SK-N-SH treated with all-trans-retinoic acid at 6 μM for 48 hours (cell line): ENCODE measurements around the gene KLF12.
A peak's percentile ranks its signal among the peaks of the same experiment; 100 is the strongest.

Experiments
- ATAC-seq: fragments of 200-7000 bp; cut with Tn5 transposase; 3 replicates; pipeline ENCODE4 v1.9.1; 2020; ENCODE audit warnings: mild to moderate bottlenecking, moderate library complexity
- ARNTL ChIP-seq: fragments of 450-650 bp; formaldehyde crosslinking; IDR thresholded peaks from 2 replicates; pipeline ENCODE4 v1.5.0; 2020; ENCODE audit warnings: low read depth, mild to moderate bottlenecking, moderate library complexity, borderline replicate concordance
- CSDC2 ChIP-seq: fragments of 250-450 bp; sonication (Bioruptor Pico); IDR thresholded peaks from 2 replicates; pipeline ENCODE4 v1.5.0; 2020; ENCODE audit warnings: mild to moderate bottlenecking, moderate library complexity
- ESRRG ChIP-seq: fragments of 250-450 bp; sonication (Bioruptor Pico); IDR thresholded peaks from 2 replicates; pipeline ENCODE4 v1.6.1; 2021; ENCODE audit warnings: mild to moderate bottlenecking
- GLIS3 ChIP-seq: fragments of 250-450 bp; sonication (Bioruptor Pico); IDR thresholded peaks from 2 replicates; pipeline ENCODE4 v1.5.0; 2020; ENCODE audit warnings: mild to moderate bottlenecking, moderate library complexity
- ISL1 ChIP-seq: fragments of 250-450 bp; sonication (Bioruptor Pico); IDR thresholded peaks from 2 replicates; pipeline ENCODE4 v2.1.2; 2022; ENCODE audit warnings: mild to moderate bottlenecking, moderate library complexity
- OSR1 ChIP-seq: fragments of 250-450 bp; sonication (Bioruptor Pico); IDR thresholded peaks from 2 replicates; pipeline ENCODE4 v1.8.0; 2022; ENCODE audit warnings: moderate library complexity, mild to moderate bottlenecking, inconsistent platforms
- PPARA ChIP-seq: fragments of 250-450 bp; sonication (Bioruptor Pico); IDR thresholded peaks from 2 replicates; pipeline ENCODE4 v1.5.0; 2020; ENCODE audit warnings: mild to moderate bottlenecking, borderline replicate concordance
- RARB ChIP-seq: fragments of 250-450 bp; sonication (Bioruptor Pico); IDR thresholded peaks from 2 replicates; pipeline ENCODE4 v1.8.0; 2021; ENCODE audit warnings: mild to moderate bottlenecking, moderate library complexity
- SNAI2 ChIP-seq: fragments of 250-450 bp; sonication (Bioruptor Pico); IDR thresholded peaks from 2 replicates; pipeline ENCODE4 v1.5.0; 2020; ENCODE audit warnings: mild to moderate bottlenecking, moderate library complexity
- TCF4 ChIP-seq: fragments of 250-450 bp; sonication (Bioruptor Pico); IDR thresholded peaks from 2 replicates; pipeline ENCODE4 v1.8.0; 2021; ENCODE audit warnings: mild to moderate bottlenecking, moderate library complexity, borderline replicate concordance
- TOX ChIP-seq: fragments of 250-450 bp; sonication (Bioruptor Pico); IDR thresholded peaks from 2 replicates; pipeline ENCODE4 v1.8.0; 2021; ENCODE audit warnings: mild to moderate bottlenecking, moderate library complexity, borderline replicate concordance
- ZC3H10 ChIP-seq: fragments of 250-450 bp; sonication (Bioruptor Pico); IDR thresholded peaks from 2 replicates; pipeline ENCODE4 v1.5.1; 2021; ENCODE audit warnings: mild to moderate bottlenecking, moderate library complexity
- ZFP3 ChIP-seq: fragments of 250-450 bp; sonication (Bioruptor Pico); IDR thresholded peaks from 2 replicates; pipeline ENCODE4 v1.5.0; 2020; ENCODE audit warnings: mild to moderate bottlenecking, moderate library complexity
- ZFP30 ChIP-seq: fragments of 450-650 bp; formaldehyde crosslinking; IDR thresholded peaks from 2 replicates; pipeline ENCODE4 v1.5.0; 2022; ENCODE audit warnings: mild to moderate bottlenecking, moderate library complexity
- ZNF565 ChIP-seq: fragments of 450-650 bp; formaldehyde crosslinking; conservative IDR thresholded peaks from 2 replicates; pipeline ENCODE4 v1.5.0; 2020; ENCODE audit warnings: low read depth, mild to moderate bottlenecking, moderate library complexity
- ZNF70 ChIP-seq: fragments of 450-650 bp; formaldehyde crosslinking; IDR thresholded peaks from 2 replicates; pipeline ENCODE4 v1.5.0; 2020; ENCODE audit warnings: mild to moderate bottlenecking, moderate library complexity
- ZNF8 ChIP-seq: fragments of 450-650 bp; formaldehyde crosslinking; IDR thresholded peaks from 2 replicates; pipeline ENCODE4 v1.5.0; 2020; ENCODE audit warnings: mild to moderate bottlenecking, moderate library complexity
- TF ChIP-seq, protein P1 (sequence below): fragments of 250-450 bp; sonication (Bioruptor Pico); IDR thresholded peaks from 2 replicates; pipeline ENCODE4 v1.5.1; 2021; ENCODE audit warnings: mild to moderate bottlenecking, moderate library complexity
- TF ChIP-seq, protein P2 (sequence below): fragments of 250-450 bp; sonication (Bioruptor Pico); IDR thresholded peaks from 2 replicates; pipeline ENCODE4 v1.8.0; 2020; ENCODE audit warnings: mild to moderate bottlenecking, moderate library complexity, borderline replicate concordance
- TF ChIP-seq, protein P3 (sequence below): fragments of 250-450 bp; sonication (Bioruptor Pico); IDR thresholded peaks from 2 replicates; pipeline ENCODE4 v1.5.0; 2020; ENCODE audit warnings: mild to moderate bottlenecking, moderate library complexity

Gene KLF12

GRCh38 chr13:74115133-74115532 is 19.1 kb downstream of the KLF12 start:
- no peak for TF ChIP-seq ARNTL (CRISPR knock-in tag)
- TF ChIP-seq GLIS3 (CRISPR knock-in tag), result no peak
- TF ChIP-seq SNAI2 (CRISPR knock-in tag), result no peak
- TF ChIP-seq, protein P1, sequence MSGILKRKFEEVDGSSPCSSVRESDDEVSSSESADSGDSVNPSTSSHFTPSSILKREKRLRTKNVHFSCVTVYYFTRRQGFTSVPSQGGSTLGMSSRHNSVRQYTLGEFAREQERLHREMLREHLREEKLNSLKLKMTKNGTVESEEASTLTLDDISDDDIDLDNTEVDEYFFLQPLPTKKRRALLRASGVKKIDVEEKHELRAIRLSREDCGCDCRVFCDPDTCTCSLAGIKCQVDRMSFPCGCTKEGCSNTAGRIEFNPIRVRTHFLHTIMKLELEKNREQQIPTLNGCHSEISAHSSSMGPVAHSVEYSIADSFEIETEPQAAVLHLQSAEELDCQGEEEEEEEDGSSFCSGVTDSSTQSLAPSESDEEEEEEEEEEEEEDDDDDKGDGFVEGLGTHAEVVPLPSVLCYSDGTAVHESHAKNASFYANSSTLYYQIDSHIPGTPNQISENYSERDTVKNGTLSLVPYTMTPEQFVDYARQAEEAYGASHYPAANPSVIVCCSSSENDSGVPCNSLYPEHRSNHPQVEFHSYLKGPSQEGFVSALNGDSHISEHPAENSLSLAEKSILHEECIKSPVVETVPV (CRISPR knock-in tag), result no peak
- TF ChIP-seq, protein P2, sequence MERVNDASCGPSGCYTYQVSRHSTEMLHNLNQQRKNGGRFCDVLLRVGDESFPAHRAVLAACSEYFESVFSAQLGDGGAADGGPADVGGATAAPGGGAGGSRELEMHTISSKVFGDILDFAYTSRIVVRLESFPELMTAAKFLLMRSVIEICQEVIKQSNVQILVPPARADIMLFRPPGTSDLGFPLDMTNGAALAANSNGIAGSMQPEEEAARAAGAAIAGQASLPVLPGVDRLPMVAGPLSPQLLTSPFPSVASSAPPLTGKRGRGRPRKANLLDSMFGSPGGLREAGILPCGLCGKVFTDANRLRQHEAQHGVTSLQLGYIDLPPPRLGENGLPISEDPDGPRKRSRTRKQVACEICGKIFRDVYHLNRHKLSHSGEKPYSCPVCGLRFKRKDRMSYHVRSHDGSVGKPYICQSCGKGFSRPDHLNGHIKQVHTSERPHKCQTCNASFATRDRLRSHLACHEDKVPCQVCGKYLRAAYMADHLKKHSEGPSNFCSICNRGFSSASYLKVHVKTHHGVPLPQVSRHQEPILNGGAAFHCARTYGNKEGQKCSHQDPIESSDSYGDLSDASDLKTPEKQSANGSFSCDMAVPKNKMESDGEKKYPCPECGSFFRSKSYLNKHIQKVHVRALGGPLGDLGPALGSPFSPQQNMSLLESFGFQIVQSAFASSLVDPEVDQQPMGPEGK, result no peak
- no peak for TF ChIP-seq ESRRG (CRISPR knock-in tag)
- no peak for TF ChIP-seq TOX (CRISPR knock-in tag)
- TF ChIP-seq PPARA (CRISPR knock-in tag), result no peak
- peak; percentile 53; the same call in 2 of the 3 replicates for ATAC-seq

DNA sequence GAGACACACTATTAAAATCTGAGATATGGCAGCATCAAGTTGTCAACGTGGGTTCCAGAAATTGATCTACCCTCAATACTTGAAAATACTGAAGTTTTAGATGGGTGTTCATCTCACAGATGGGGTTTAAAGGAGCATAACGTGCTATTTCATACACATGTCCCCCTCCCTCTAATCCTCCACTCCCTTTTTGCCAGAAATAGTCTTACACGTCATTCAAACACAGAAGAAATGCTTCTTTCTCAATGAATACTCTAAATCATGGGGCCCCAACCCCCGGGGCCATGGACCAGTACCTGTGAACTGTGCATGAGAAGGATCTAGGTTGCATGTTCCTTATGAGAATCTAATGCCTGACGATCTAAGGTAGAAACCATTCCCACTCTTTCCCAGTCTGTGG is 19.6 kb downstream of the KLF12 start:
- TF ChIP-seq ISL1, result no peak
- no peak for TF ChIP-seq ZNF565 (CRISPR knock-in tag)
- no peak for TF ChIP-seq ZNF70 (CRISPR knock-in tag)
- no peak for TF ChIP-seq ARNTL (CRISPR knock-in tag)
- TF ChIP-seq, protein P1 (CRISPR knock-in tag), result no peak
- no peak for TF ChIP-seq ZNF8
- TF ChIP-seq CSDC2, result no peak
- TF ChIP-seq GLIS3 (CRISPR knock-in tag), result no peak
- no peak for TF ChIP-seq ZFP30
- TF ChIP-seq ZFP3 (CRISPR knock-in tag), result no peak
- TF ChIP-seq TOX (CRISPR knock-in tag), result no peak
- TF ChIP-seq, protein P3, sequence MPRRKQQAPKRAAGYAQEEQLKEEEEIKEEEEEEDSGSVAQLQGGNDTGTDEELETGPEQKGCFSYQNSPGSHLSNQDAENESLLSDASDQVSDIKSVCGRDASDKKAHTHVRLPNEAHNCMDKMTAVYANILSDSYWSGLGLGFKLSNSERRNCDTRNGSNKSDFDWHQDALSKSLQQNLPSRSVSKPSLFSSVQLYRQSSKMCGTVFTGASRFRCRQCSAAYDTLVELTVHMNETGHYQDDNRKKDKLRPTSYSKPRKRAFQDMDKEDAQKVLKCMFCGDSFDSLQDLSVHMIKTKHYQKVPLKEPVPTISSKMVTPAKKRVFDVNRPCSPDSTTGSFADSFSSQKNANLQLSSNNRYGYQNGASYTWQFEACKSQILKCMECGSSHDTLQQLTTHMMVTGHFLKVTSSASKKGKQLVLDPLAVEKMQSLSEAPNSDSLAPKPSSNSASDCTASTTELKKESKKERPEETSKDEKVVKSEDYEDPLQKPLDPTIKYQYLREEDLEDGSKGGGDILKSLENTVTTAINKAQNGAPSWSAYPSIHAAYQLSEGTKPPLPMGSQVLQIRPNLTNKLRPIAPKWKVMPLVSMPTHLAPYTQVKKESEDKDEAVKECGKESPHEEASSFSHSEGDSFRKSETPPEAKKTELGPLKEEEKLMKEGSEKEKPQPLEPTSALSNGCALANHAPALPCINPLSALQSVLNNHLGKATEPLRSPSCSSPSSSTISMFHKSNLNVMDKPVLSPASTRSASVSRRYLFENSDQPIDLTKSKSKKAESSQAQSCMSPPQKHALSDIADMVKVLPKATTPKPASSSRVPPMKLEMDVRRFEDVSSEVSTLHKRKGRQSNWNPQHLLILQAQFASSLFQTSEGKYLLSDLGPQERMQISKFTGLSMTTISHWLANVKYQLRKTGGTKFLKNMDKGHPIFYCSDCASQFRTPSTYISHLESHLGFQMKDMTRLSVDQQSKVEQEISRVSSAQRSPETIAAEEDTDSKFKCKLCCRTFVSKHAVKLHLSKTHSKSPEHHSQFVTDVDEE (CRISPR knock-in tag), result no peak
- TF ChIP-seq PPARA (CRISPR knock-in tag), result no peak
- TF ChIP-seq ZC3H10 (CRISPR knock-in tag), result no peak
- no peak for TF ChIP-seq RARB (CRISPR knock-in tag)
- TF ChIP-seq, protein P2, result no peak
- no peak for TF ChIP-seq TCF4 (CRISPR knock-in tag)
- TF ChIP-seq OSR1 (CRISPR knock-in tag), result no peak
- TF ChIP-seq, all 23 proteins: peak for 0
- no peak for ATAC-seq

DNA sequence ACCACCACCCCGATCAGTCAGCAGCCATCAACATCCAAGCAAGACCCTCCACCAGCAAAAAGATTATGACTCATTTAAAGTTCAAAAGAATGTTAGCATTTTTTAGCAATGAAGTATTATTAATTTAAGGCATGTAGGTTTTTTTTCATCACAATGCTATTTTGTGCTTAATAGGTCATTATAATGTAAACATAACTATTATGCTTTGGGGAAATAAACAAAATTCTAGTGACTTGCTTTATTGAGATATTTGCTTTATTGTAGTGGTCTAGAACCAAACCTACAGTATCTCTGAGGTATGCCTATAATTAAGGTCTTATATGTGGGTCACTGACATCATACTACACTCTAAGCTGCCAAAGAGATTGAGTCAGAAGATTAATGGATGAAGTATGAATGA is 20.0 kb downstream of the KLF12 start:
- no peak for ATAC-seq
- no peak for TF ChIP-seq SNAI2 (CRISPR knock-in tag)
